Measurements from ENCODE around the gene BPIFB4.
"Not testable (repeated sequence)": the region's sequence is repeated elsewhere in the genome, so short reads cannot be mapped to it uniquely, and the experiment has no call there.

The BPIFB4 gene

GRCh38 chr20:33086052-33086722 lies 6.7 kb downstream of the BPIFB4 start:
- WGBS (ENCODE audit: insufficient coverage, insufficient read length): no CpG with 5 or more reads among the region's 14 CpGs
- Histone ChIP-seq H3K9me3 (ENCODE audit: control insufficient read depth, insufficient read depth, low read length) (no peaks in the 10 kb centered on the region), H3K36me3 (ENCODE audit: control insufficient read depth, insufficient read depth, low read length) (no peaks in the 10 kb centered on the region), H3K4me1 (ENCODE audit: control insufficient read depth, insufficient read depth, low read length) (no peaks in the 10 kb centered on the region), H3K27ac (ENCODE audit: low read length) (no peak overlapping the region), H3K4me3 (ENCODE audit: low read length) (no peak overlapping the region), H3K27me3 (ENCODE audit: control insufficient read depth, insufficient read depth, low read length) (no peaks in the 10 kb centered on the region)
- DNase-seq (ENCODE audit: low read depth, low spot score): no peak

GRCh38 chr20:33091147-33091546 lies 11.7 kb downstream of the BPIFB4 start:
- Histone ChIP-seq H3K9me3 (ENCODE audit: control insufficient read depth, insufficient read depth, low read length) (no peaks in the 10 kb centered on the region), H3K4me3 (ENCODE audit: low read length) (no peak overlapping the region), H3K36me3 (ENCODE audit: control insufficient read depth, insufficient read depth, low read length) (no peaks in the 10 kb centered on the region), H3K27ac (ENCODE audit: low read length) (no peak overlapping the region), H3K4me1 (ENCODE audit: control insufficient read depth, insufficient read depth, low read length) (no peaks in the 10 kb centered on the region), H3K27me3 (ENCODE audit: control insufficient read depth, insufficient read depth, low read length) (no peaks in the 10 kb centered on the region)
- DNase-seq (ENCODE audit: low read depth, low spot score): no peak
- WGBS (ENCODE audit: insufficient coverage, insufficient read length): no CpG with 5 or more reads among the region's 3 CpGs

- Histone ChIP-seq H3K4me1 (ENCODE audit: control insufficient read depth, insufficient read depth, low read length) (no peaks in the 10 kb centered on the region), H3K4me3 (ENCODE audit: low read length) (no peak overlapping the region), H3K9me3 (ENCODE audit: control insufficient read depth, insufficient read depth, low read length) (no peaks in the 10 kb centered on the region), H3K27me3 (ENCODE audit: control insufficient read depth, insufficient read depth, low read length) (no peaks in the 10 kb centered on the region), H3K27ac (ENCODE audit: low read length) (no peak overlapping the region), H3K36me3 (ENCODE audit: control insufficient read depth, insufficient read depth, low read length) (no peaks in the 10 kb centered on the region)
- no peak for DNase-seq (ENCODE audit: low read depth, low spot score)
- no CpG with 5 or more reads among the region's 3 CpGs for WGBS (ENCODE audit: insufficient coverage, insufficient read length)
Measured at GRCh38 chr20:33091693-33092092, 12.2 kb downstream of the BPIFB4 start.

- no peak overlapping the region for H3K4me3 ChIP-seq (ENCODE audit: low read length)
- no peak overlapping the region for H3K27ac ChIP-seq (ENCODE audit: low read length)
- no peaks in the 10 kb centered on the region for H3K9me3 ChIP-seq (ENCODE audit: control insufficient read depth, insufficient read depth, low read length)
- DNase-seq (ENCODE audit: low read depth, low spot score): no peak
- H3K36me3 ChIP-seq (ENCODE audit: control insufficient read depth, insufficient read depth, low read length): no peaks in the 10 kb centered on the region
- H3K27me3 ChIP-seq (ENCODE audit: control insufficient read depth, insufficient read depth, low read length): no peaks in the 10 kb centered on the region
- no CpG with 5 or more reads among the region's 3 CpGs for WGBS (ENCODE audit: insufficient coverage, insufficient read length)
- no peaks in the 10 kb centered on the region for H3K4me1 ChIP-seq (ENCODE audit: control insufficient read depth, insufficient read depth, low read length)
Measured at GRCh38 chr20:33092361-33092760, 12.9 kb downstream of the BPIFB4 start.

GRCh38 chr20:33093074-33093473 lies 13.6 kb downstream of the BPIFB4 start:
- Histone ChIP-seq H3K4me1 (ENCODE audit: control insufficient read depth, insufficient read depth, low read length) (no peaks in the 10 kb centered on the region), H3K27ac (ENCODE audit: low read length) (no peak overlapping the region), H3K27me3 (ENCODE audit: control insufficient read depth, insufficient read depth, low read length) (no peaks in the 10 kb centered on the region), H3K9me3 (ENCODE audit: control insufficient read depth, insufficient read depth, low read length) (no peaks in the 10 kb centered on the region), H3K36me3 (ENCODE audit: control insufficient read depth, insufficient read depth, low read length) (no peaks in the 10 kb centered on the region), H3K4me3 (ENCODE audit: low read length) (no peak overlapping the region)
- no peak for DNase-seq (ENCODE audit: low read depth, low spot score)
- no CpG with 5 or more reads among the region's 1 CpG for WGBS (ENCODE audit: insufficient coverage, insufficient read length)

- no peak overlapping the region for H3K27ac ChIP-seq (ENCODE audit: low read length)
- WGBS (ENCODE audit: insufficient coverage, insufficient read length): 100% methylated on average over 1 of the region's 1 CpG
- DNase-seq (ENCODE audit: low read depth, low spot score): no peak
- H3K4me3 ChIP-seq (ENCODE audit: low read length): no peak overlapping the region
- no peaks in the 10 kb centered on the region for H3K36me3 ChIP-seq (ENCODE audit: control insufficient read depth, insufficient read depth, low read length)
- H3K27me3 ChIP-seq (ENCODE audit: control insufficient read depth, insufficient read depth, low read length): no peaks in the 10 kb centered on the region
- H3K4me1 ChIP-seq (ENCODE audit: control insufficient read depth, insufficient read depth, low read length): no peaks in the 10 kb centered on the region
- H3K9me3 ChIP-seq (ENCODE audit: control insufficient read depth, insufficient read depth, low read length): no peaks in the 10 kb centered on the region
Measured at GRCh38 chr20:33093582-33093981, 14.1 kb downstream of the BPIFB4 start.

GRCh38 chr20:33095249-33095648 lies 15.8 kb downstream of the BPIFB4 start:
- DNase-seq (ENCODE audit: low read depth, low spot score): no peak
- H3K4me1 ChIP-seq (ENCODE audit: control insufficient read depth, insufficient read depth, low read length): no peaks in the 10 kb centered on the region
- no peak overlapping the region for H3K27ac ChIP-seq (ENCODE audit: low read length)
- H3K9me3 ChIP-seq (ENCODE audit: control insufficient read depth, insufficient read depth, low read length): no peaks in the 10 kb centered on the region
- no peaks in the 10 kb centered on the region for H3K36me3 ChIP-seq (ENCODE audit: control insufficient read depth, insufficient read depth, low read length)
- no CpG with 5 or more reads among the region's 5 CpGs for WGBS (ENCODE audit: insufficient coverage, insufficient read length)
- no peaks in the 10 kb centered on the region for H3K27me3 ChIP-seq (ENCODE audit: control insufficient read depth, insufficient read depth, low read length)
- H3K4me3 ChIP-seq (ENCODE audit: low read length): no peak overlapping the region

DNA sequence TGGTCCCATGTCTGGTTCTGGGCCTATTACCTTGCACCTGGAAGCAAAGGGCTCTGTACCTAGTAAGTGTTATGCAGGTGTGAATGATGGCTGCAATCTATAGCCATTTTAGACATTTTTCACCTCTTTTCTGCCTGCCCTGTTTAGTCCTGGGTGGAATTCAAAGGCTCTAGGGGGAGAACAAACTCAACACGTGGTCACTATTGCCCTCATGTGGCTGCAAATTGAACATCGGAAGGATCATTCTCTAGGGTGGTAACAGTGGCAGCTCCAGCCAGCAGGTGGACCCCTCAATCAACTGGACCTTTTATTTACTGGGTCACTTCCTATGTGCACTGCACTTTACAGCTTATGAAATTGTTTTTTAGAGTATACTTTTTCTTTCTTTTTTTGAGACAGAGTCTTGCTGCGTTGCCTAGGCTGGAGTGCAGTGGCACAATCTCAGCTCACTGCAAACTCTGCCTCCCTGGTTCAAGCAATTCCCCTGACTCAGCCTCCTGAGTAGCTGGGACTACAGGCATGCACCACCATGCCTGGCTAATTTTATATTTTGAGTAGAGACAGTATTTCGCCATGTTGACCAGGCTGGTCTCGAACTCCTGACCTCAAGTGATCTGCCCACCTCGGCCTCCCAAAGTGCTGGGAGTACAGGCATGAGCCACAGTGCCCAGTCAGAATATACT lies 16.6 kb downstream of the BPIFB4 start:
- H3K27ac ChIP-seq (ENCODE audit: low read length); H3K4me1 ChIP-seq (ENCODE audit: control insufficient read depth, insufficient read depth, low read length); H3K4me3 ChIP-seq (ENCODE audit: low read length); H3K36me3 ChIP-seq (ENCODE audit: control insufficient read depth, insufficient read depth, low read length); H3K27me3 ChIP-seq (ENCODE audit: control insufficient read depth, insufficient read depth, low read length); H3K9me3 ChIP-seq (ENCODE audit: control insufficient read depth, insufficient read depth, low read length): not testable (repeated sequence)
- peak; percentile 74 for DNase-seq (ENCODE audit: low read depth, low spot score)
- no CpG with 5 or more reads among the region's 6 CpGs for WGBS (ENCODE audit: insufficient coverage, insufficient read length)

GRCh38 chr20:33097001-33097400 lies 17.6 kb downstream of the BPIFB4 start:
- no peak overlapping the region for H3K27ac ChIP-seq (ENCODE audit: low read length)
- H3K27me3 ChIP-seq (ENCODE audit: control insufficient read depth, insufficient read depth, low read length): no peaks in the 10 kb centered on the region
- no peak overlapping the region for H3K4me3 ChIP-seq (ENCODE audit: low read length)
- no peaks in the 10 kb centered on the region for H3K4me1 ChIP-seq (ENCODE audit: control insufficient read depth, insufficient read depth, low read length)
- H3K9me3 ChIP-seq (ENCODE audit: control insufficient read depth, insufficient read depth, low read length): no peaks in the 10 kb centered on the region
- no peak for DNase-seq (ENCODE audit: low read depth, low spot score)
- no CpG with 5 or more reads among the region's 4 CpGs for WGBS (ENCODE audit: insufficient coverage, insufficient read length)
- H3K36me3 ChIP-seq (ENCODE audit: control insufficient read depth, insufficient read depth, low read length): no peaks in the 10 kb centered on the region

DNA sequence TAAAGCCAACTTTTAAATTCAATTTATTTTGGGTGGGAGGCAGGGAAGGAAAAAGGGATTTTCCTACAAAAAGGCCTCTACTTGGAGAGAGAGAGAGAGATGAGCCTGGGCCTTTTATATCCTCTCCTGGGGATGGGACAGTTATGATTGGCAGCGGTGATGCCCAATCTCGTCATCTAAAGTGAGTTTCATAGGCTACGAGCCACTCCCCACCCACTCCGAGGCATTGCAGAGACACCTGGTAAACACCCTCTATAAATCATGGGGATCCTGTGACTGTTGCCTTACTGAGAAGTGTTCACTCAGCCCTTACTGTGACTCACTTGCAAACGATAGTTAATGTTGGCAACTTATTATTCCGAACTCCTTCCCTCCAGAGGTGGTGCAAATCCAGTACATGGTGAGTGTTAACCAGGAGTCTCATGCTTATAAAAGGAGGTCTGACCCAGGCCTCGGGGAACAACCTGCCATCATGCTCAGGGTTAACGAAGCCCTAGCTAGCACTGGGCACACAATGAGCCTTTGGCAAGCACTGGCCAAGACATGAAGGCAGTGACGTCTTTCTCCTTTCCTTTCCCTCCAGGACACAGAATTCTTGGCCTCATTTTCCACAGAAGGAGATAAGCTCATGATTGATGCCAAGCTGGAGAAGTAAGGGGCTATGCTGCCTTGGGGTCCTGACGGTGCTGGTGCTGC lies 20.5 kb downstream of the BPIFB4 start:
- Histone ChIP-seq H3K4me3 (ENCODE audit: low read length) (no peak overlapping the region), H3K27ac (ENCODE audit: low read length) (no peak overlapping the region), H3K36me3 (ENCODE audit: control insufficient read depth, insufficient read depth, low read length) (no peaks in the 10 kb centered on the region), H3K9me3 (ENCODE audit: control insufficient read depth, insufficient read depth, low read length) (no peaks in the 10 kb centered on the region), H3K4me1 (ENCODE audit: control insufficient read depth, insufficient read depth, low read length) (no peaks in the 10 kb centered on the region), H3K27me3 (ENCODE audit: control insufficient read depth, insufficient read depth, low read length) (no peaks in the 10 kb centered on the region)
- no peak for DNase-seq (ENCODE audit: low read depth, low spot score)
- WGBS (ENCODE audit: insufficient coverage, insufficient read length): no CpG with 5 or more reads among the region's 10 CpGs
